Thyroid gland (tissue), 4 donors: Measurements from ENCODE around the gene SNAP29.

ENCODE experiments used
- CTCF ChIP-seq, 6 experiments: fragments of 200-600 bp in 3 of 6; fragments of 450-650 bp in 3 of 6; sonication (generic) in 3 of 6; IDR thresholded peaks; one replicate each; pipeline ENCODE4 v1.5.1; 2016 to 2019; ENCODE audit warnings: antibody characterized with exemption in 6 of 6, mild to moderate bottlenecking in 2 of 6, inconsistent platforms in 1 of 6, moderate library complexity in 1 of 6
- POLR2A ChIP-seq, 2 donors: fragments of 450-650 bp; IDR thresholded peaks; one replicate each; pipeline ENCODE4 v1.6.1; 2017; ENCODE audit warnings: antibody characterized with exemption in 2 of 2, mild to moderate bottlenecking in 2 of 2, moderate library complexity in 1 of 2

GRCh38 chr22:20810645-20811044 is 48.2 kb upstream of the SNAP29 start:
- no peak for TF ChIP-seq CTCF (IDR thresholded peaks at IDR 0.05)
- no peak for TF ChIP-seq POLR2A (IDR thresholded peaks at IDR 0.05)
